Caco-2 (cell line): ENCODE results near the gene BCR. TPM values are rescaled to one million over a fixed set of nuclear protein-coding genes. Genes with fewer than 3 reads are reported as not detected.

Experiments used
- BruUV-seq: library from RNA; stranded (reverse); fragments of 400-500 nt; replicated peaks from 2 replicates; lab custom pipeline; 2021; lab: Mats Ljungman, UMichigan
- CTCF ChIA-PET: fragments of 300-600 bp; sonication (Branson Sonifier 250); formaldehyde crosslinking; loops from one replicate; lab custom pipeline; 2022; ENCODE audit warnings: antibody characterized with exemption; lab: Charles Lee
- POLR2A ChIA-PET: fragments of 300-600 bp; sonication (Branson Sonifier 250); formaldehyde crosslinking; loops from one replicate; lab custom pipeline; 2022; ENCODE audit warnings: antibody characterized with exemption; lab: Charles Lee
- DNase-seq, 2 experiments: peaks; one replicate each; pipeline versions ENCODE4 v3.0.0 to v3.0.0-alpha.2; 2020 to 2022
- H3K27me3 ChIP-seq: replicated peaks from 2 replicates; pipeline ENCODE4 v1.6.0; 2011; ENCODE audit warnings: low read length; ENCODE audit not compliant: control insufficient read depth, insufficient read depth
- H3K36me3 ChIP-seq: 2 replicates; pipeline ENCODE4 v1.5.1; 2011; ENCODE audit warnings: low read length; ENCODE audit not compliant: control insufficient read depth, insufficient read depth
- H3K4me1 ChIP-seq: fragments of 250-450 bp; sonication (Bioruptor Pico); 2 replicates; pipeline ENCODE4 v1.5.1; 2020; ENCODE audit warnings: mild to moderate bottlenecking
- H3K4me3 ChIP-seq: 2 replicates; pipeline ENCODE4 v1.5.1; 2011; ENCODE audit warnings: low read depth, mild to moderate bottlenecking, control low read depth, low read length
- H3K9me3 ChIP-seq: fragments of 250-450 bp; sonication (Bioruptor Pico); 2 replicates; pipeline ENCODE4 v1.5.1; 2020; ENCODE audit warnings: mild to moderate bottlenecking, moderate library complexity
- H3K27ac Mint-ChIP-seq: one replicate; pipeline ENCODE4 v1.8.0; 2022; ENCODE audit warnings: mixed read lengths; ENCODE audit not compliant: unreplicated experiment
- H3K27me3 Mint-ChIP-seq: one replicate; pipeline ENCODE4 v1.8.0; 2022; ENCODE audit warnings: mixed read lengths; ENCODE audit not compliant: insufficient read depth, unreplicated experiment
- H3K36me3 Mint-ChIP-seq: one replicate; pipeline ENCODE4 v1.8.0; 2022; ENCODE audit warnings: mild to moderate bottlenecking, mixed read lengths; ENCODE audit not compliant: insufficient read depth, unreplicated experiment
- H3K4me1 Mint-ChIP-seq: one replicate; pipeline ENCODE4 v1.8.0; 2022; ENCODE audit warnings: low read depth, mixed read lengths; ENCODE audit not compliant: unreplicated experiment
- H3K4me3 Mint-ChIP-seq: one replicate; pipeline ENCODE4 v1.8.0; 2022; ENCODE audit warnings: mild to moderate bottlenecking, moderate library complexity, mixed read lengths; ENCODE audit not compliant: unreplicated experiment
- H3K9me3 Mint-ChIP-seq: one replicate; pipeline ENCODE4 v1.8.0; 2022; ENCODE audit warnings: mixed read lengths; ENCODE audit not compliant: unreplicated experiment
- CTCF ChIP-seq, 2 experiments: fragments of 200-600 bp in 1 of 2; IDR thresholded peaks; 1 replicate in 1 of 2; 2 replicates in 1 of 2; pipeline versions ENCODE4 v1.5.1 to v1.8.0; 2011 to 2022; ENCODE audit warnings: antibody characterized with exemption in 1 of 2, control low read depth in 1 of 2, inconsistent platforms in 1 of 2, low read depth in 1 of 2, low read length in 1 of 2, mild to moderate bottlenecking in 1 of 2, moderate library complexity in 1 of 2; ENCODE audit not compliant: insufficient read depth in 1 of 2, severe bottlenecking in 1 of 2, unreplicated experiment in 1 of 2
- intact Hi-C: fragments of 100-400 bp; cut with micrococcal nuclease; formaldehyde crosslinking; loops from one replicate; pipeline ENCODE4 v1.10.0; 2022; ENCODE audit not compliant: unreplicated experiment
- total RNA-seq: library from RNA; stranded (reverse); gene quantifications from 2 replicates; pipeline ENCODE4 v1.2.3, GENCODE V29; 2022

The BCR gene
- total RNA-seq, 1 experiment from 2014 or later = 87.4 TPM

- POLR2A ChIA-PET = no interaction called here
- peaks cover 41% of the 10 kb centered on the region for H3K4me1 ChIP-seq
- Mint-ChIP-seq H3K27ac (no peak overlapping the region), H3K9me3 (no peaks in the 10 kb centered on the region), H3K36me3 (peaks cover 6% of the 10 kb centered on the region), H3K4me1 (peaks cover 20% of the 10 kb centered on the region), H3K27me3 (no peaks in the 10 kb centered on the region), H3K4me3 (no peak overlapping the region)
- no peak overlapping the region for H3K4me3 ChIP-seq
- no peaks in the 10 kb centered on the region for H3K9me3 ChIP-seq
- no peak for TF ChIP-seq CTCF (IDR thresholded peaks at IDR 0.05; ENCODE audit: insufficient read depth in 1 of 2, low read depth in 1 of 2, low read length in 1 of 2, severe bottlenecking in 1 of 2, unreplicated experiment in 1 of 2)
- intact Hi-C loops = no loop called here
- no peaks in the 10 kb centered on the region for H3K27me3 ChIP-seq
- BruUV-seq = no TSS peak
- H3K36me3 ChIP-seq = no peaks in the 10 kb centered on the region
- CTCF ChIA-PET = interaction anchor here (0.6 to 1.7 kb wide), 2 partner anchors 14 to 128 kb away, joined by 3 to 4 read pairs; no protein-coding TSS in a partner anchor
- DNase-seq = no peak
Measured at GRCh38 chr22:23153994-23154393, 26.3 kb upstream of the BCR start.

GRCh38 chr22:23154461-23154860 lies 25.8 kb upstream of the BCR start:
- Mint-ChIP-seq H3K4me3 (no peak overlapping the region), H3K9me3 (no peaks in the 10 kb centered on the region), H3K27ac (no peak overlapping the region), H3K4me1 (peaks cover 19% of the 10 kb centered on the region), H3K27me3 (no peaks in the 10 kb centered on the region), H3K36me3 (peaks cover 6% of the 10 kb centered on the region)
- Histone ChIP-seq H3K36me3 (no peaks in the 10 kb centered on the region), H3K4me3 (no peak overlapping the region), H3K4me1 (peaks cover 41% of the 10 kb centered on the region), H3K27me3 (no peaks in the 10 kb centered on the region), H3K9me3 (no peaks in the 10 kb centered on the region)
- DNase-seq = no peak
- POLR2A ChIA-PET = no interaction called here
- BruUV-seq = no TSS peak
- CTCF ChIA-PET = interaction anchor here (0.6 kb wide), 1 partner anchor 13 kb away, joined by 3 read pairs; no protein-coding TSS in a partner anchor
- intact Hi-C loops = no loop called here
- TF ChIP-seq CTCF (IDR thresholded peaks at IDR 0.05; ENCODE audit: insufficient read depth in 1 of 2, low read depth in 1 of 2, low read length in 1 of 2, severe bottlenecking in 1 of 2, unreplicated experiment in 1 of 2) = no peak

GRCh38 chr22:23155143-23155542 lies 25.2 kb upstream of the BCR start:
- H3K4me1 ChIP-seq = peaks cover 41% of the 10 kb centered on the region
- ChIA-PET POLR2A (no interaction called here), CTCF (no interaction called here)
- no peak for TF ChIP-seq CTCF (IDR thresholded peaks at IDR 0.05; ENCODE audit: insufficient read depth in 1 of 2, low read depth in 1 of 2, low read length in 1 of 2, severe bottlenecking in 1 of 2, unreplicated experiment in 1 of 2)
- no peak for DNase-seq
- H3K27ac Mint-ChIP-seq = no peak overlapping the region
- intact Hi-C loops = no loop called here
- H3K9me3 ChIP-seq = no peaks in the 10 kb centered on the region
- H3K4me3 ChIP-seq = no peak overlapping the region
- H3K9me3 Mint-ChIP-seq = no peaks in the 10 kb centered on the region
- H3K27me3 Mint-ChIP-seq = no peaks in the 10 kb centered on the region
- no peaks in the 10 kb centered on the region for H3K36me3 ChIP-seq
- no peaks in the 10 kb centered on the region for H3K27me3 ChIP-seq
- peaks cover 6% of the 10 kb centered on the region for H3K36me3 Mint-ChIP-seq
- H3K4me1 Mint-ChIP-seq = peaks cover 14% of the 10 kb centered on the region
- BruUV-seq = no TSS peak
- H3K4me3 Mint-ChIP-seq = peak overlapping the region; percentile 11
